Endothelial cell of umbilical vein (primary cell): Measurements from ENCODE around the gene FAR1.

Experiments
- EZH2 ChIP-seq: IDR thresholded peaks from 2 replicates; pipeline ENCODE4 v1.6.1; 2012; ENCODE audit warnings: borderline replicate concordance, low read depth, mild to moderate bottlenecking, moderate library complexity, low read length, inconsistent platforms; ENCODE audit not compliant: severe bottlenecking
- FOS ChIP-seq: IDR thresholded peaks from 2 replicates; pipeline ENCODE4 v1.6.1; 2011; ENCODE audit warnings: mild to moderate bottlenecking, low read length, moderate library complexity, borderline replicate concordance; ENCODE audit not compliant: insufficient read depth
- POLR2A ChIP-seq: IDR thresholded peaks from 2 replicates; pipeline ENCODE4 v1.6.1; 2012; ENCODE audit warnings: low read depth, mild to moderate bottlenecking, control low read depth, low read length
- POLR2AphosphoS5 ChIP-seq: IDR thresholded peaks from 2 replicates; pipeline ENCODE4 v1.6.1; 2012; ENCODE audit warnings: low read depth, mild to moderate bottlenecking, control low read depth, low read length, moderate library complexity; ENCODE audit not compliant: insufficient read depth
- TF ChIP-seq, protein P1 (sequence below), 2 donors: IDR thresholded peaks; 1 replicate in 1 of 2; 2 replicates in 1 of 2; pipeline ENCODE4 v1.5.1; 2011; ENCODE audit warnings: low read length in 2 of 2, mild to moderate bottlenecking in 2 of 2, moderate library complexity in 2 of 2, control low read depth in 1 of 2, inconsistent platforms in 1 of 2, low read depth in 1 of 2; ENCODE audit not compliant: insufficient read depth in 1 of 2; ENCODE audit errors: extremely low read depth in 1 of 2

DNA sequence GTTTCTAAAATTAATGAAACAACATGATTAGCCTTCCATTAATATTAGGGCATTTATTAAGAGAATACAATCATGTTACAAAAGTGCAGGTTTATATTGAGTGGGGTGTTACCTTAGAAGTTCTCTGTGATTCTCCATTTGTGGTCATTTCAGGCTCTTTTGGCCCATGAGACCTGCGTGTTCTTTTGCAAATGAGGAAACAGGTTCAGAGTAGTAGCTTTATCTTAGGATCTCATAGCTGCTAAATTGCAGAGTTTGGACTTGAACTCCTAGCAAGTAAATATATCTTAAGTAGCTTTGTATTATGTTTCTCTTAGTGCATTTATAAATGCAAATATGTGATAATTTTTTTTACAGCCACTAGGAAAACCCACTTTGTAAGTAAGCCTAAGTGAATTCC is 18.3 kb downstream of the FAR1 start:
- TF ChIP-seq, protein P1, sequence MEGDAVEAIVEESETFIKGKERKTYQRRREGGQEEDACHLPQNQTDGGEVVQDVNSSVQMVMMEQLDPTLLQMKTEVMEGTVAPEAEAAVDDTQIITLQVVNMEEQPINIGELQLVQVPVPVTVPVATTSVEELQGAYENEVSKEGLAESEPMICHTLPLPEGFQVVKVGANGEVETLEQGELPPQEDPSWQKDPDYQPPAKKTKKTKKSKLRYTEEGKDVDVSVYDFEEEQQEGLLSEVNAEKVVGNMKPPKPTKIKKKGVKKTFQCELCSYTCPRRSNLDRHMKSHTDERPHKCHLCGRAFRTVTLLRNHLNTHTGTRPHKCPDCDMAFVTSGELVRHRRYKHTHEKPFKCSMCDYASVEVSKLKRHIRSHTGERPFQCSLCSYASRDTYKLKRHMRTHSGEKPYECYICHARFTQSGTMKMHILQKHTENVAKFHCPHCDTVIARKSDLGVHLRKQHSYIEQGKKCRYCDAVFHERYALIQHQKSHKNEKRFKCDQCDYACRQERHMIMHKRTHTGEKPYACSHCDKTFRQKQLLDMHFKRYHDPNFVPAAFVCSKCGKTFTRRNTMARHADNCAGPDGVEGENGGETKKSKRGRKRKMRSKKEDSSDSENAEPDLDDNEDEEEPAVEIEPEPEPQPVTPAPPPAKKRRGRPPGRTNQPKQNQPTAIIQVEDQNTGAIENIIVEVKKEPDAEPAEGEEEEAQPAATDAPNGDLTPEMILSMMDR (IDR thresholded peaks at IDR 0.05; ENCODE audit: extremely low read depth in 1 of 2, insufficient read depth in 1 of 2, low read depth in 1 of 2, low read length in 2 of 2) = no peak
- no peak for TF ChIP-seq EZH2
- no peak for TF ChIP-seq POLR2A
- no peak for TF ChIP-seq POLR2AphosphoS5
- TF ChIP-seq FOS = no peak
